GM11168 (cell line): ENCODE measurements around the gene LRRC39.
"Not testable (repeated sequence)": the region's sequence is repeated elsewhere in the genome, so short reads cannot be mapped to it uniquely, and the experiment has no call there.

ENCODE experiments used
- in situ Hi-C: fragments of 300-500 bp; cut with MboI; formaldehyde crosslinking; loops from one replicate; pipeline ENCODE4 v1.12.0; 2022; ENCODE audit warnings: low sequenced_read_pairs; ENCODE audit not compliant: unreplicated experiment

LRRC39 gene

GRCh38 chr1:100178091-100178490 lies at the start of gene LRRC39:
Gene LRRC39, minus strand, starts transcription at chr1:100178256. Its CDS starts 9,740 bp downstream, at chr1:100168516.
- in situ Hi-C loops, result no loop called here

- in situ Hi-C loops, result no loop called here
Measured at GRCh38 chr1:100222428-100222827, 44.4 kb upstream of the LRRC39 start.

GRCh38 chr1:100219883-100220282 lies 41.8 kb upstream of the LRRC39 start:
- in situ Hi-C loops, result no loop called here

- in situ Hi-C loops, result no loop called here
Measured at GRCh38 chr1:100219457-100219856, 41.4 kb upstream of the LRRC39 start.

GRCh38 chr1:100217834-100218233 lies 39.8 kb upstream of the LRRC39 start:
- in situ Hi-C loops, result no loop called here

- in situ Hi-C loops, result no loop called here
Measured at GRCh38 chr1:100215101-100215500, 37.0 kb upstream of the LRRC39 start.

- in situ Hi-C loops, result no loop called here
Measured at GRCh38 chr1:100213141-100213540, 35.1 kb upstream of the LRRC39 start.

GRCh38 chr1:100206301-100206700 lies 28.2 kb upstream of the LRRC39 start:
- in situ Hi-C loops, result no loop called here

- in situ Hi-C loops, result not testable (repeated sequence)
Measured at GRCh38 chr1:100205593-100205992, 27.5 kb upstream of the LRRC39 start.

GRCh38 chr1:100205103-100205502 lies 27.0 kb upstream of the LRRC39 start:
- in situ Hi-C loops, result not testable (repeated sequence)

- in situ Hi-C loops, result not testable (repeated sequence)
Measured at GRCh38 chr1:100202703-100203102, 24.6 kb upstream of the LRRC39 start.

- in situ Hi-C loops, result not testable (repeated sequence)
Measured at GRCh38 chr1:100200060-100200459, 22.0 kb upstream of the LRRC39 start.

- in situ Hi-C loops, result no loop called here
Measured at GRCh38 chr1:100198596-100198995, 20.5 kb upstream of the LRRC39 start.

GRCh38 chr1:100188617-100189016 lies 10.6 kb upstream of the LRRC39 start:
- in situ Hi-C loops, result no loop called here

GRCh38 chr1:100187912-100188311 lies 9.9 kb upstream of the LRRC39 start:
- in situ Hi-C loops, result no loop called here

GRCh38 chr1:100184536-100184935 lies 6.5 kb upstream of the LRRC39 start:
- in situ Hi-C loops, result no loop called here

GRCh38 chr1:100183370-100183769 lies 5.3 kb upstream of the LRRC39 start:
- in situ Hi-C loops, result no loop called here

- in situ Hi-C loops, result no loop called here
Measured at GRCh38 chr1:100177295-100178041, 588 bp downstream of the LRRC39 start.

- in situ Hi-C loops, result no loop called here
Measured at GRCh38 chr1:100168051-100168450, 10.0 kb downstream of the LRRC39 start.

GRCh38 chr1:100164702-100165101 lies 13.4 kb downstream of the LRRC39 start:
- in situ Hi-C loops, result no loop called here

GRCh38 chr1:100164216-100164615 lies 13.8 kb downstream of the LRRC39 start:
- in situ Hi-C loops, result no loop called here

- in situ Hi-C loops, result no loop called here
Measured at GRCh38 chr1:100162881-100163280, 15.2 kb downstream of the LRRC39 start.
